GM12874 (cell line): ENCODE results near the gene MOBP.

Source experiments
- CTCF ChIP-seq: IDR thresholded peaks from 2 replicates; pipeline ENCODE4 v1.5.1; 2011; ENCODE audit warnings: low read depth, mild to moderate bottlenecking, control low read depth, low read length, moderate library complexity; ENCODE audit not compliant: insufficient read depth

Gene MOBP

GRCh38 chr3:39515681-39516441 lies 48.4 kb downstream of the MOBP start:
- TF ChIP-seq CTCF, result no peak

GRCh38 chr3:39519103-39519502 lies 51.6 kb downstream of the MOBP start:
- TF ChIP-seq CTCF, result no peak

- no peak for TF ChIP-seq CTCF
These were observed 52.2 kb downstream of the MOBP start for GRCh38 chr3:39519554-39520288.

GRCh38 chr3:39521456-39521855 lies 54.0 kb downstream of the MOBP start:
- no peak for TF ChIP-seq CTCF

- TF ChIP-seq CTCF, result no peak
These were observed 56.6 kb downstream of the MOBP start for GRCh38 chr3:39524107-39524506.

- TF ChIP-seq CTCF, result no peak
These were observed 61.4 kb downstream of the MOBP start for GRCh38 chr3:39528844-39529243.

GRCh38 chr3:39529577-39529976 lies 62.1 kb downstream of the MOBP start:
- TF ChIP-seq CTCF, result no peak
